DOHH2 (cell line): ENCODE data around the gene CDK5.

Experiments
- EZH2phosphoT487 ChIP-seq: fragments of 200-600 bp; sonication (generic); IDR thresholded peaks from 2 replicates; pipeline ENCODE4 v1.6.1; 2017; ENCODE audit warnings: borderline replicate concordance, mild to moderate bottlenecking, antibody characterized with exemption, low read length, moderate library complexity, mixed read lengths
- TF ChIP-seq, protein P1 (sequence below): fragments of 200-600 bp; sonication (generic); IDR thresholded peaks from one replicate; pipeline ENCODE4 v1.5.1; 2014; ENCODE audit warnings: antibody characterized with exemption, mild to moderate bottlenecking, low read depth, low read length; ENCODE audit not compliant: poor library complexity, severe bottlenecking

DNA sequence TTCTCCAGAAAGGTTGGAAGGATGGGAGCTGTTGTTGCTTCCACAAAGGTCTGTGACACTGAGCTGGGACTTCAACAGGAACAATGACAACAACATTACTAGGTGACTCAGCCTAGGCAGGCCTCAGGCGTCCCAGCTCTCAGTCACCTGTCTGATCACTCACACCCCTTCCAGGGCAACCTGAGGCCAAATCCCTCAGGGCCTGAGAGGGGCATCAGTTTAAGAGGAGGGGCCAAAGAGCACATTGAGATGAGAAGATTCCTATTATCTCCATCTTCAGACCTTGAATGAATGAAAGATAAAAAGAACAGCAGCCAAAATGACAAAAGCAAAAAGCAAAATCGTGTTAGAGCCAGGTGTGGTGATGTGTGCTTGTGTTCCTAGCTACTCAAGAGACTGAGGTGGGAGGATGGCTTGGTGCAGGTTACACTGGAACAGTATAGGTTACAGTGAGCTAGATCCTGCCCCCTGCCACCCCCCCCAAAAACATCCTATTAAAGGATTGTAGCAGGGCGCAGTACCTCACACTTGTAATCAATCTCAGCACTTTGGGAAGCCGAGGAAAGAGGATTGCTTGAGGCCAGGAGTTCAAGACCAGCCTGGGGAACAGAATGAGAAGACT, 33.2 kb downstream of the CDK5 start, which contains the start of gene ATG9B:
- TF ChIP-seq, protein P1, sequence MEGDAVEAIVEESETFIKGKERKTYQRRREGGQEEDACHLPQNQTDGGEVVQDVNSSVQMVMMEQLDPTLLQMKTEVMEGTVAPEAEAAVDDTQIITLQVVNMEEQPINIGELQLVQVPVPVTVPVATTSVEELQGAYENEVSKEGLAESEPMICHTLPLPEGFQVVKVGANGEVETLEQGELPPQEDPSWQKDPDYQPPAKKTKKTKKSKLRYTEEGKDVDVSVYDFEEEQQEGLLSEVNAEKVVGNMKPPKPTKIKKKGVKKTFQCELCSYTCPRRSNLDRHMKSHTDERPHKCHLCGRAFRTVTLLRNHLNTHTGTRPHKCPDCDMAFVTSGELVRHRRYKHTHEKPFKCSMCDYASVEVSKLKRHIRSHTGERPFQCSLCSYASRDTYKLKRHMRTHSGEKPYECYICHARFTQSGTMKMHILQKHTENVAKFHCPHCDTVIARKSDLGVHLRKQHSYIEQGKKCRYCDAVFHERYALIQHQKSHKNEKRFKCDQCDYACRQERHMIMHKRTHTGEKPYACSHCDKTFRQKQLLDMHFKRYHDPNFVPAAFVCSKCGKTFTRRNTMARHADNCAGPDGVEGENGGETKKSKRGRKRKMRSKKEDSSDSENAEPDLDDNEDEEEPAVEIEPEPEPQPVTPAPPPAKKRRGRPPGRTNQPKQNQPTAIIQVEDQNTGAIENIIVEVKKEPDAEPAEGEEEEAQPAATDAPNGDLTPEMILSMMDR = no peak
- no peak for TF ChIP-seq EZH2phosphoT487
